HEK293 (cell line): ENCODE measurements around the gene ZNF431.

Experiments used
- CTCF ChIP-seq: fragments of 450-650 bp; formaldehyde crosslinking; IDR thresholded peaks from 2 replicates; pipeline ENCODE4 v1.5.1; 2016; ENCODE audit warnings: missing biosample characterization, missing genetic modification characterization
- KLF10 ChIP-seq: fragments of 450-650 bp; IDR thresholded peaks from 2 replicates; pipeline ENCODE4 v1.5.1; 2018; ENCODE audit warnings: missing biosample characterization, mild to moderate bottlenecking, missing genetic modification characterization
- PATZ1 ChIP-seq: fragments of 450-650 bp; formaldehyde crosslinking; IDR thresholded peaks from 2 replicates; pipeline ENCODE4 v1.5.1; 2016; ENCODE audit warnings: missing biosample characterization, missing genetic modification characterization
- PRDM1 ChIP-seq: fragments of 450-650 bp; formaldehyde crosslinking; IDR thresholded peaks from 2 replicates; pipeline ENCODE4; 2016; ENCODE audit warnings: missing biosample characterization, missing genetic modification characterization
- PRDM2 ChIP-seq: fragments of 450-650 bp; formaldehyde crosslinking; IDR thresholded peaks from 2 replicates; pipeline ENCODE4 v1.5.1; 2016; ENCODE audit warnings: missing biosample characterization, missing genetic modification characterization, borderline replicate concordance
- SP2 ChIP-seq: fragments of 450-650 bp; formaldehyde crosslinking; IDR thresholded peaks from 2 replicates; pipeline ENCODE4 v1.5.1; 2016; ENCODE audit warnings: missing biosample characterization, missing genetic modification characterization
- TCF7L2 ChIP-seq: IDR thresholded peaks from 2 replicates; pipeline ENCODE4 v1.6.1; 2011; ENCODE audit warnings: low read depth, mild to moderate bottlenecking, inconsistent platforms, low read length, moderate library complexity, borderline replicate concordance
- ZBTB20 ChIP-seq: fragments of 450-650 bp; formaldehyde crosslinking; IDR thresholded peaks from 2 replicates; pipeline ENCODE4 v1.5.1; 2016; ENCODE audit warnings: missing biosample characterization, missing genetic modification characterization
- ZNF148 ChIP-seq: fragments of 450-650 bp; formaldehyde crosslinking; IDR thresholded peaks from 2 replicates; pipeline ENCODE4 v1.5.0; 2017; ENCODE audit warnings: missing biosample characterization, missing genetic modification characterization, borderline replicate concordance
- ZNF223 ChIP-seq: fragments of 450-650 bp; formaldehyde crosslinking; IDR thresholded peaks from 2 replicates; pipeline ENCODE4 v1.5.1; 2016; ENCODE audit warnings: missing biosample characterization, missing genetic modification characterization
- ZNF610 ChIP-seq: fragments of 450-650 bp; formaldehyde crosslinking; IDR thresholded peaks from 2 replicates; pipeline ENCODE4 v1.5.1; 2016; ENCODE audit warnings: missing biosample characterization, missing genetic modification characterization, borderline replicate concordance
- ZNF654 ChIP-seq: fragments of 450-650 bp; formaldehyde crosslinking; IDR thresholded peaks from 2 replicates; pipeline ENCODE4 v1.5.1; 2016; ENCODE audit warnings: low read depth, missing biosample characterization, missing genetic modification characterization

GRCh38 chr19:21135433-21135832 is 6.4 kb upstream of the ZNF431 start:
- TF ChIP-seq ZNF654 (tag by site-specific recombination) (no peak), CTCF (tag by site-specific recombination) (no peak), ZNF148 (tag by site-specific recombination) (no peak), ZNF223 (tag by site-specific recombination) (no peak), PATZ1 (no peak), TCF7L2 (no peak), PRDM2 (tag by site-specific recombination) (no peak), ZBTB20 (no peak), PRDM1 (tag by site-specific recombination) (no peak), ZNF610 (tag by site-specific recombination) (no peak), KLF10 (tag by site-specific recombination) (no peak), SP2 (tag by site-specific recombination) (no peak)
